GM12875 (cell line): ENCODE data around the gene NT5DC1.

Experiments used
- H3K4me3 ChIP-seq: one replicate; pipeline ENCODE4 v1.5.1; 2011; ENCODE audit warnings: low read depth, low read length, control low read depth
- TF ChIP-seq, protein P1 (sequence below): IDR thresholded peaks from 2 replicates; pipeline ENCODE4 v1.5.1; 2011; ENCODE audit warnings: low read depth, mild to moderate bottlenecking, control low read depth, inconsistent platforms, low read length, moderate library complexity, borderline replicate concordance; ENCODE audit not compliant: insufficient read depth

NT5DC1 gene

DNA sequence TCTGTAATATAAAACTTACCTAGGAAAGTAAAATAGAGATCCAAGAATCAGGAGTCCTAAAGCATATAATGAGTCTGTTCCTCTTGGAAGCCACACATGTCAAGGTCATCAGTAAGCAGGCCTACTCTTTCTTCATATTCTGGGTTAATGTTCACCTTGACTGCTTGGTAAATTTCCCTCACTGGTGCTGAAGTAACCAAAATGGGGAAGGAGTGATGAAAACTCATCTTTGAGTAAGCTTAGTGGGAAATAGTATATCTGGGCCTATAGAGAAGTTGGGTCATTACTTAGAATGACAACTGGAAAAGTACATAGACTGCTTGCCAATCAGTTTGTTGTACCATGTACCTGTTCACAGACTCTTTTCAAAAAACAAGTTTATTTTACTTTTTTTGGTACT, 146.6 kb downstream of the NT5DC1 start:
- no peak overlapping the region for H3K4me3 ChIP-seq
- TF ChIP-seq, protein P1, sequence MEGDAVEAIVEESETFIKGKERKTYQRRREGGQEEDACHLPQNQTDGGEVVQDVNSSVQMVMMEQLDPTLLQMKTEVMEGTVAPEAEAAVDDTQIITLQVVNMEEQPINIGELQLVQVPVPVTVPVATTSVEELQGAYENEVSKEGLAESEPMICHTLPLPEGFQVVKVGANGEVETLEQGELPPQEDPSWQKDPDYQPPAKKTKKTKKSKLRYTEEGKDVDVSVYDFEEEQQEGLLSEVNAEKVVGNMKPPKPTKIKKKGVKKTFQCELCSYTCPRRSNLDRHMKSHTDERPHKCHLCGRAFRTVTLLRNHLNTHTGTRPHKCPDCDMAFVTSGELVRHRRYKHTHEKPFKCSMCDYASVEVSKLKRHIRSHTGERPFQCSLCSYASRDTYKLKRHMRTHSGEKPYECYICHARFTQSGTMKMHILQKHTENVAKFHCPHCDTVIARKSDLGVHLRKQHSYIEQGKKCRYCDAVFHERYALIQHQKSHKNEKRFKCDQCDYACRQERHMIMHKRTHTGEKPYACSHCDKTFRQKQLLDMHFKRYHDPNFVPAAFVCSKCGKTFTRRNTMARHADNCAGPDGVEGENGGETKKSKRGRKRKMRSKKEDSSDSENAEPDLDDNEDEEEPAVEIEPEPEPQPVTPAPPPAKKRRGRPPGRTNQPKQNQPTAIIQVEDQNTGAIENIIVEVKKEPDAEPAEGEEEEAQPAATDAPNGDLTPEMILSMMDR: no peak

GRCh38 chr6:116248577-116248976, 147.9 kb downstream of the NT5DC1 start:
- H3K4me3 ChIP-seq: no peak overlapping the region
- TF ChIP-seq, protein P1: no peak

GRCh38 chr6:116251568-116252384, 151.1 kb downstream of the NT5DC1 start:
- TF ChIP-seq, protein P1: no peak
- no peak overlapping the region for H3K4me3 ChIP-seq

- TF ChIP-seq, protein P1: no peak
- H3K4me3 ChIP-seq: peak overlapping the region; percentile 73
Observed at GRCh38 chr6:116253188-116253504, 152.5 kb downstream of the NT5DC1 start.

- TF ChIP-seq, protein P1: no peak
- peak within 1 kb of the TSS; percentile 73 for H3K4me3 ChIP-seq
Observed at GRCh38 chr6:116253505-116254296, 153.0 kb downstream of the NT5DC1 start, which contains the start of gene TSPYL4. TSPYL4 (minus strand) TSS chr6:116254075; CDS start chr6:116254008, 67 bp downstream.

- H3K4me3 ChIP-seq: peak overlapping the region; percentile 73
- TF ChIP-seq, protein P1: no peak
Observed at GRCh38 chr6:116254297-116255056, 153.8 kb downstream of the NT5DC1 start.
